ENCODE results near the gene RAMP1.

DNA sequence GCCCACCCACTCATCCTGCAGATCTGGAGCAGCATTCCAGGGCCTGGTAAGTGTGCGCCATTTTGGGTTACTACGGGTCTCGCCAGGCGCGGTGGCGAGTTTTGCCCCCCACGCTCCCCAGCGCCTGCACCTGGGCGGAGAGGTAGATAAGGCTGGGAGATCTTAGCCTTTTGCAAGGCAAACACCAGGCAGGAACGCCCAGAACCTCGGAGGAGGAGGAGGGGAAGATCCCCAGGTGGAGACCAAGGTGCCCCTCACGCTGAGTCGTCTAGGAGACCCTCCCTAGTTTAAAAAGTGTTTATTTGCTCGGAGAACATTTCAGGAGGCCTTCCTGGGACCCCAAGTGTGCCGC is 365 bp upstream of the RAMP1 start:
- TF ChIP-seq, protein P1, sequence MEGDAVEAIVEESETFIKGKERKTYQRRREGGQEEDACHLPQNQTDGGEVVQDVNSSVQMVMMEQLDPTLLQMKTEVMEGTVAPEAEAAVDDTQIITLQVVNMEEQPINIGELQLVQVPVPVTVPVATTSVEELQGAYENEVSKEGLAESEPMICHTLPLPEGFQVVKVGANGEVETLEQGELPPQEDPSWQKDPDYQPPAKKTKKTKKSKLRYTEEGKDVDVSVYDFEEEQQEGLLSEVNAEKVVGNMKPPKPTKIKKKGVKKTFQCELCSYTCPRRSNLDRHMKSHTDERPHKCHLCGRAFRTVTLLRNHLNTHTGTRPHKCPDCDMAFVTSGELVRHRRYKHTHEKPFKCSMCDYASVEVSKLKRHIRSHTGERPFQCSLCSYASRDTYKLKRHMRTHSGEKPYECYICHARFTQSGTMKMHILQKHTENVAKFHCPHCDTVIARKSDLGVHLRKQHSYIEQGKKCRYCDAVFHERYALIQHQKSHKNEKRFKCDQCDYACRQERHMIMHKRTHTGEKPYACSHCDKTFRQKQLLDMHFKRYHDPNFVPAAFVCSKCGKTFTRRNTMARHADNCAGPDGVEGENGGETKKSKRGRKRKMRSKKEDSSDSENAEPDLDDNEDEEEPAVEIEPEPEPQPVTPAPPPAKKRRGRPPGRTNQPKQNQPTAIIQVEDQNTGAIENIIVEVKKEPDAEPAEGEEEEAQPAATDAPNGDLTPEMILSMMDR (IDR thresholded peaks at IDR 0.05): no peak
- no peak for TF ChIP-seq POLR2A (IDR thresholded peaks at IDR 0.05)
